ENCODE measurements around the gene ZNF740. TPM values are rescaled to one million over a fixed set of nuclear protein-coding genes. Genes with fewer than 3 reads are reported as not detected.

Gene ZNF740
- total RNA-seq, 2 donors from 2014 or later = 27.5 to 32.3 TPM

GRCh38 chr12:53208435-53208834 lies 27.9 kb downstream of the ZNF740 start:
- intact Hi-C loops (cut with DNase I) = no loop called here
- TF ChIP-seq CTCF (IDR thresholded peaks at IDR 0.05) = no peak
- H3K9ac ChIP-seq (ENCODE audit: low read depth in 2 of 2, low read length in 2 of 2) = peak overlapping the region in 1 of 2 donors; percentile 43
- H3K4me1 ChIP-seq = peaks cover 4% of the 10 kb centered on the region
- H3K36me3 ChIP-seq = no peaks in the 10 kb centered on the region
- H3K27ac ChIP-seq = no peak overlapping the region
- H3K4me3 ChIP-seq = no peak overlapping the region
- H3K27me3 ChIP-seq = no peaks in the 10 kb centered on the region
- no peak for DNase-seq
- no peaks in the 10 kb centered on the region for H3K9me3 ChIP-seq

GRCh38 chr12:53208877-53209463 lies 28.4 kb downstream of the ZNF740 start:
- Histone ChIP-seq H3K27me3 (no peaks in the 10 kb centered on the region), H3K36me3 (no peaks in the 10 kb centered on the region), H3K4me3 (no peak overlapping the region), H3K27ac (no peak overlapping the region), H3K9ac (ENCODE audit: low read depth in 2 of 2, low read length in 2 of 2) (peak overlapping the region; percentile 13 to 43), H3K9me3 (no peaks in the 10 kb centered on the region), H3K4me1 (peaks cover 4% of the 10 kb centered on the region)
- intact Hi-C loops (cut with DNase I) = no loop called here
- no peak for DNase-seq
- no peak for TF ChIP-seq CTCF (IDR thresholded peaks at IDR 0.05)

GRCh38 chr12:53210843-53211242 lies 30.3 kb downstream of the ZNF740 start:
- H3K36me3 ChIP-seq = no peaks in the 10 kb centered on the region
- no peak overlapping the region for H3K27ac ChIP-seq
- TF ChIP-seq CTCF (IDR thresholded peaks at IDR 0.05) = no peak
- no peaks in the 10 kb centered on the region for H3K27me3 ChIP-seq
- H3K4me3 ChIP-seq = no peak overlapping the region
- no peak for DNase-seq
- no peak overlapping the region for H3K9ac ChIP-seq (ENCODE audit: low read depth in 2 of 2, low read length in 2 of 2)
- H3K4me1 ChIP-seq = peaks cover 4% of the 10 kb centered on the region
- intact Hi-C loops (cut with DNase I) = no loop called here
- no peaks in the 10 kb centered on the region for H3K9me3 ChIP-seq

- no peak overlapping the region for H3K4me3 ChIP-seq
- no peak for DNase-seq
- no peak overlapping the region for H3K9ac ChIP-seq (ENCODE audit: low read depth in 2 of 2, low read length in 2 of 2)
- H3K36me3 ChIP-seq = no peaks in the 10 kb centered on the region
- H3K9me3 ChIP-seq = no peaks in the 10 kb centered on the region
- TF ChIP-seq CTCF (IDR thresholded peaks at IDR 0.05) = no peak
- intact Hi-C loops (cut with DNase I) = no loop called here
- H3K27ac ChIP-seq = no peak overlapping the region
- H3K27me3 ChIP-seq = no peaks in the 10 kb centered on the region
- peaks cover 4% of the 10 kb centered on the region for H3K4me1 ChIP-seq
These were observed 31.2 kb downstream of the ZNF740 start for GRCh38 chr12:53211476-53212381.

- intact Hi-C loops (cut with DNase I) = no loop called here
- Histone ChIP-seq H3K27ac (no peak overlapping the region), H3K4me3 (no peak overlapping the region), H3K9me3 (no peaks in the 10 kb centered on the region), H3K36me3 (no peaks in the 10 kb centered on the region), H3K9ac (ENCODE audit: low read depth in 2 of 2, low read length in 2 of 2) (peak overlapping the region in 1 of 2 donors; percentile 16), H3K4me1 (peaks cover 10% of the 10 kb centered on the region), H3K27me3 (no peaks in the 10 kb centered on the region)
- no peak for DNase-seq
- no peak for TF ChIP-seq CTCF (IDR thresholded peaks at IDR 0.05)
These were observed 32.4 kb downstream of the ZNF740 start for GRCh38 chr12:53212931-53213330.

All from colonic mucosa (tissue), 4 donors.